Natural killer cell (primary cell): ENCODE measurements around the gene CDCA8. TPM values are rescaled to one million over a fixed set of nuclear protein-coding genes. Genes with fewer than 3 reads are reported as not detected.
A peak's percentile ranks its signal among the peaks of the same experiment; 100 is the strongest.

Source experiments
- ATAC-seq, 3 donors: fragments of 150-1000 bp in 2 of 3; fragments of 200-7000 bp in 1 of 3; cut with Tn5 transposase; 1 replicate in 1 of 3; 2 replicates in 2 of 3; pipeline ENCODE4 v1.10.0; 2021; ENCODE audit warnings: mild to moderate bottlenecking in 2 of 3, moderate library complexity in 2 of 3
- DNase-seq, 2 donors: peaks; one replicate each; pipeline versions ENCODE4 v3.0.0 to v3.0.0-alpha.2; 2013 to 2021; ENCODE audit warnings: mixed read lengths in 1 of 2
- H3K27ac ChIP-seq: one replicate; pipeline ENCODE4 v1.5.1; 2013; ENCODE audit warnings: mild to moderate bottlenecking, low read length
- H3K27me3 ChIP-seq: one replicate; pipeline ENCODE4 v1.6.1; 2013; ENCODE audit warnings: low read length; ENCODE audit not compliant: control insufficient read depth, insufficient read depth
- H3K36me3 ChIP-seq: one replicate; pipeline ENCODE4 v1.6.1; 2013; ENCODE audit warnings: low read length; ENCODE audit not compliant: control insufficient read depth, insufficient read depth
- H3K4me1 ChIP-seq: one replicate; pipeline ENCODE4 v1.6.1; 2013; ENCODE audit warnings: low read length; ENCODE audit not compliant: control insufficient read depth, insufficient read depth
- H3K4me3 ChIP-seq: one replicate; pipeline ENCODE4 v1.5.1; 2013; ENCODE audit warnings: low read length
- H3K9me3 ChIP-seq: one replicate; pipeline ENCODE4 v1.6.1; 2013; ENCODE audit warnings: low read length; ENCODE audit not compliant: control insufficient read depth, insufficient read depth
- H3K27ac Mint-ChIP-seq, 2 donors: one replicate each; pipeline ENCODE4 v1.8.0; 2022; ENCODE audit warnings: mild to moderate bottlenecking in 2 of 2, mixed read lengths in 2 of 2, moderate library complexity in 1 of 2
- H3K27me3 Mint-ChIP-seq, 2 donors: one replicate each; pipeline ENCODE4 v1.8.0; 2022; ENCODE audit warnings: low read depth in 2 of 2, mixed read lengths in 2 of 2
- H3K36me3 Mint-ChIP-seq: one replicate; pipeline ENCODE4 v1.8.0; 2022; ENCODE audit warnings: mixed read lengths
- H3K4me1 Mint-ChIP-seq, 2 donors: one replicate each; pipeline ENCODE4 v1.8.0; 2022; ENCODE audit warnings: mixed read lengths in 2 of 2
- H3K4me3 Mint-ChIP-seq: one replicate; pipeline ENCODE4 v1.8.0; 2022; ENCODE audit warnings: mild to moderate bottlenecking, moderate library complexity, mixed read lengths
- H3K9me3 Mint-ChIP-seq, 2 donors: one replicate each; pipeline ENCODE4 v1.8.0; 2022; ENCODE audit warnings: mixed read lengths in 2 of 2
- CTCF ChIP-seq: fragments of 200-600 bp; IDR thresholded peaks from one replicate; pipeline ENCODE4 v1.8.0; 2022; ENCODE audit warnings: antibody characterized with exemption
- WGBS: methylation state at CpG from one replicate; pipeline ENCODE4 v1.1.7; 2013; ENCODE audit warnings: missing lambda C conversion rate; ENCODE audit not compliant: insufficient coverage; 5-methylcytosine and 5-hydroxymethylcytosine counted together
- intact Hi-C: fragments of 100-400 bp; cut with micrococcal nuclease; formaldehyde crosslinking; loops from one replicate; pipeline ENCODE4 v1.14.2; 2022
- total RNA-seq, 4 donors: library from RNA; stranded (reverse); fragments of 120-200 nt in 1 of 4; gene quantifications; one replicate each; pipeline versions ENCODE4 v1.2.3 to v1.2.4, GENCODE V29; 2013 to 2022

The CDCA8 gene
- 1 to 10 TPM; 1.6 to 3.3 (median 2.2) TPM for total RNA-seq
- 0.65 TPM for total RNA-seq (2013)

- H3K4me1 Mint-ChIP-seq = peaks cover 21 to 43% of the 10 kb centered on the region in 2 donors
- ATAC-seq (peak; percentile 90 to 96 (median 90)), DNase-seq (peak; percentile 97 to 99)
- H3K9me3 Mint-ChIP-seq = no peaks in the 10 kb centered on the region
- under 1% methylated on average over 54 of the region's 54 CpGs for WGBS
- no peaks in the 10 kb centered on the region for H3K27me3 Mint-ChIP-seq
- peaks cover 38% of the 10 kb centered on the region for H3K4me1 ChIP-seq
- peak within 1 kb of the TSS; percentile 89 to 93 for H3K27ac Mint-ChIP-seq
- peak within 1 kb of the TSS; percentile 60 for H3K27ac ChIP-seq
- peak within 1 kb of the TSS; percentile 86 for H3K4me3 ChIP-seq
- TF ChIP-seq CTCF = peak; percentile 43
- H3K4me3 Mint-ChIP-seq = peak within 1 kb of the TSS; percentile 94
- no peaks in the 10 kb centered on the region for H3K9me3 ChIP-seq
- H3K36me3 ChIP-seq = no peaks in the 10 kb centered on the region
- intact Hi-C loops = loop anchor here (1.0 to 5.0 kb wide), 4 partner anchors 97 to 320 kb away; partner anchors contain the start of genes GNL2 and UTP11
- H3K27me3 ChIP-seq = no peaks in the 10 kb centered on the region
- no peaks in the 10 kb centered on the region for H3K36me3 Mint-ChIP-seq
These were observed at the start of gene CDCA8 for GRCh38 chr1:37692078-37692833. TSS of gene CDCA8 (plus strand) at chr1:37692516. CDS start at chr1:37692691, 175 bp downstream.

DNA sequence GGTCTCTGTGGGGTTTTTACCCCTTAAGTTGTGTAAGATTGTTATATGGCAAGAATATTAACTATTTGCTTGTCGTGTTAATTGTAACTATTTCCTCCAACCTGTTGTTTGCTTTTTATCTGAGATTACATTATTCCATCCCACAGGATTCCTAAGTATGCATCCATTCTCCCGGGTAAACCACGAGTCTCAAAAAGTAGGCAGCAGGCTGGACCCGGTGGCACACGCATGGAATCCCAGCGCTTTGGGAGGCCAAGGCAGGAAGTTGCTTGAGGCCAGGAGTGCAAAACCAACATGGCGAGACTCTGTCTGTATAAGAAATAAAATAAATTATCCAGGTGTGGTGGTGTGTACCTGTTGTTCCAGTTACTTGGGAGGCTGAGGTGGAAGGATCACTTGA is 45.0 kb upstream of the CDCA8 start:
- Histone ChIP-seq H3K4me3 (no peak overlapping the region), H3K4me1 (no peaks in the 10 kb centered on the region), H3K9me3 (no peaks in the 10 kb centered on the region), H3K27me3 (no peaks in the 10 kb centered on the region), H3K36me3 (no peaks in the 10 kb centered on the region), H3K27ac (no peak overlapping the region)
- no peak for ATAC-seq
- WGBS = 86% methylated on average over 6 of the region's 7 CpGs
- no peak for TF ChIP-seq CTCF
- Mint-ChIP-seq H3K9me3 (no peaks in the 10 kb centered on the region), H3K27ac (no peak overlapping the region), H3K4me1 (no peaks in the 10 kb centered on the region), H3K36me3 (no peaks in the 10 kb centered on the region), H3K27me3 (peaks cover 5 to 13% of the 10 kb centered on the region in 2 donors), H3K4me3 (no peak overlapping the region)
- DNase-seq = no peak
- intact Hi-C loops = no loop called here

- no peaks in the 10 kb centered on the region for H3K4me1 ChIP-seq
- Mint-ChIP-seq H3K36me3 (no peaks in the 10 kb centered on the region), H3K4me3 (no peak overlapping the region), H3K9me3 (no peaks in the 10 kb centered on the region), H3K27me3 (no peaks in the 10 kb centered on the region), H3K27ac (no peak overlapping the region), H3K4me1 (no peaks in the 10 kb centered on the region)
- DNase-seq (no peak), ATAC-seq (no peak)
- H3K9me3 ChIP-seq = no peaks in the 10 kb centered on the region
- no peaks in the 10 kb centered on the region for H3K36me3 ChIP-seq
- intact Hi-C loops = no loop called here
- 89% methylated on average over 5 of the region's 5 CpGs for WGBS
- TF ChIP-seq CTCF = no peak
- no peaks in the 10 kb centered on the region for H3K27me3 ChIP-seq
- no peak overlapping the region for H3K4me3 ChIP-seq
- H3K27ac ChIP-seq = no peak overlapping the region
These were observed 42.1 kb upstream of the CDCA8 start for GRCh38 chr1:37650173-37650572.
